ENCODE results near the gene VPS8. TPM values are rescaled to one million over a fixed set of nuclear protein-coding genes. Genes with fewer than 3 reads are reported as not detected.

The VPS8 gene
- total RNA-seq, 2 donors from 2014 or later = 49.7 to 70.0 TPM

DNA sequence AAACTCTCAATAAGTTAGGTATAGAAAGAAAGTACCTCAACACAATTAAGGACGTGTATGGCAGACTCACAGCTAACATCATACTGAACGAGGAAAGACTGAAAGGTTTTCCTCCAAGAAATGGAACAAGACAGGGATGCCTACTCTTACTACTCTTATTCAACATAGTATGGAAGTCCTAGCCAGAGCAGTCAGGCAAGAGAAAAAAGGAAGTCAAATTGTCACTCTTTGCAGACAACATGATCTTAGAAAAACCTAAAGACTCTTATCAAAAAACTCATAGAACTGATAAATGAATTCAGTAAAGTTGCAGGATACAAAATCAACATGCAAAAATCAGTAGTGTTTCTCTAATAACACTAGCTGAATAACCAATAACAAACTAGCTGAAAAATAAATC, 244.9 kb downstream of the VPS8 start:
- Mint-ChIP-seq H3K27ac (no peak overlapping the region), H3K4me1 (no peaks in the 10 kb centered on the region), H3K36me3 (ENCODE audit: low read depth) (peaks cover 42% of the 10 kb centered on the region), H3K9me3 (peaks cover 54% of the 10 kb centered on the region), H3K4me3 (no peak overlapping the region), H3K27me3 (ENCODE audit: insufficient read depth) (no peaks in the 10 kb centered on the region)
- no peak overlapping the region for H3K27ac ChIP-seq (ENCODE audit: low read depth, low read length)
- TF ChIP-seq, protein P1, sequence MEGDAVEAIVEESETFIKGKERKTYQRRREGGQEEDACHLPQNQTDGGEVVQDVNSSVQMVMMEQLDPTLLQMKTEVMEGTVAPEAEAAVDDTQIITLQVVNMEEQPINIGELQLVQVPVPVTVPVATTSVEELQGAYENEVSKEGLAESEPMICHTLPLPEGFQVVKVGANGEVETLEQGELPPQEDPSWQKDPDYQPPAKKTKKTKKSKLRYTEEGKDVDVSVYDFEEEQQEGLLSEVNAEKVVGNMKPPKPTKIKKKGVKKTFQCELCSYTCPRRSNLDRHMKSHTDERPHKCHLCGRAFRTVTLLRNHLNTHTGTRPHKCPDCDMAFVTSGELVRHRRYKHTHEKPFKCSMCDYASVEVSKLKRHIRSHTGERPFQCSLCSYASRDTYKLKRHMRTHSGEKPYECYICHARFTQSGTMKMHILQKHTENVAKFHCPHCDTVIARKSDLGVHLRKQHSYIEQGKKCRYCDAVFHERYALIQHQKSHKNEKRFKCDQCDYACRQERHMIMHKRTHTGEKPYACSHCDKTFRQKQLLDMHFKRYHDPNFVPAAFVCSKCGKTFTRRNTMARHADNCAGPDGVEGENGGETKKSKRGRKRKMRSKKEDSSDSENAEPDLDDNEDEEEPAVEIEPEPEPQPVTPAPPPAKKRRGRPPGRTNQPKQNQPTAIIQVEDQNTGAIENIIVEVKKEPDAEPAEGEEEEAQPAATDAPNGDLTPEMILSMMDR (conservative IDR thresholded peaks at IDR 0.05) = no peak
- peaks cover 32% of the 10 kb centered on the region for H3K36me3 ChIP-seq (ENCODE audit: control insufficient read depth, insufficient read depth, low read length)
- H3K9me3 ChIP-seq (ENCODE audit: control insufficient read depth, low read length) = peaks cover 43% of the 10 kb centered on the region
- H3K4me3 ChIP-seq (ENCODE audit: low read length) = no peak overlapping the region
- no peak for DNase-seq
- H3K9ac ChIP-seq (ENCODE audit: extremely low read depth, low read length, poor library complexity, severe bottlenecking) = no peak overlapping the region
- H3K4me1 ChIP-seq (ENCODE audit: control insufficient read depth, insufficient read depth, low read length) = no peaks in the 10 kb centered on the region
- no peaks in the 10 kb centered on the region for H3K27me3 ChIP-seq (ENCODE audit: control insufficient read depth, insufficient read depth, low read length, poor library complexity, severe bottlenecking)
- WGBS, 2 experiments (ENCODE audit: insufficient coverage in 1 of 2, insufficient read length in 1 of 2) = 89 to 100% methylated on average over 1 to 2 of the region's 2 CpGs

- Histone ChIP-seq H3K9ac (ENCODE audit: extremely low read depth, low read length, poor library complexity, severe bottlenecking) (no peak overlapping the region), H3K36me3 (ENCODE audit: control insufficient read depth, insufficient read depth, low read length) (peaks cover 23% of the 10 kb centered on the region), H3K27me3 (ENCODE audit: control insufficient read depth, insufficient read depth, low read length, poor library complexity, severe bottlenecking) (no peaks in the 10 kb centered on the region), H3K4me1 (ENCODE audit: control insufficient read depth, insufficient read depth, low read length) (no peaks in the 10 kb centered on the region), H3K9me3 (ENCODE audit: control insufficient read depth, low read length) (peaks cover 43% of the 10 kb centered on the region), H3K27ac (ENCODE audit: low read depth, low read length) (no peak overlapping the region), H3K4me3 (ENCODE audit: low read length) (no peak overlapping the region)
- Mint-ChIP-seq H3K36me3 (ENCODE audit: low read depth) (peaks cover 32% of the 10 kb centered on the region), H3K27me3 (ENCODE audit: insufficient read depth) (no peaks in the 10 kb centered on the region), H3K27ac (no peak overlapping the region), H3K4me1 (no peaks in the 10 kb centered on the region), H3K4me3 (no peak overlapping the region), H3K9me3 (peaks cover 54% of the 10 kb centered on the region)
- TF ChIP-seq, protein P1 (conservative IDR thresholded peaks at IDR 0.05) = no peak
- DNase-seq = no peak
- WGBS, 2 experiments (ENCODE audit: insufficient coverage in 1 of 2, insufficient read length in 1 of 2) = no CpG with 5 or more reads among the region's 1 CpG
Observed at GRCh38 chr3:185057829-185058228, 245.9 kb downstream of the VPS8 start.

DNA sequence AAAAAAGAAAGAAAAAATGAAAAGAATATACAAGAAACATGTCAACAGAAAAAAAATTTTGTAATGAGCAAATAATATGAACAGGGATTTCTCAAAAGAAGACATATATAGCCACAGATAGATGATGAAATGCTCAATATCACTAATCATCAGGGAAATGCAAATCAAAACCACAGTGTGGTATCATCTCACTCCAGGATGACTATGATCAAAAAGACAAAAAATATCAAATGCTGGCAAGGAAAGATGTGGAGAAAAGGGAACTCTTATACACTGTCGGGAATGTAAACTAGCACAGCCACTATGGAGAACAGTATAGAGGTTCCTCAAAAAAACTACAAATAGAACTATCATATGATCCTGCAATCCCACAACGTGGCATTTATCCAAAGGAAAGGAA, 246.8 kb downstream of the VPS8 start:
- Mint-ChIP-seq H3K9me3 (peaks cover 54% of the 10 kb centered on the region), H3K4me1 (no peaks in the 10 kb centered on the region), H3K27ac (no peak overlapping the region), H3K4me3 (no peak overlapping the region), H3K36me3 (ENCODE audit: low read depth) (peaks cover 26% of the 10 kb centered on the region), H3K27me3 (ENCODE audit: insufficient read depth) (no peaks in the 10 kb centered on the region)
- Histone ChIP-seq H3K36me3 (ENCODE audit: control insufficient read depth, insufficient read depth, low read length) (peaks cover 15% of the 10 kb centered on the region), H3K27me3 (ENCODE audit: control insufficient read depth, insufficient read depth, low read length, poor library complexity, severe bottlenecking) (no peaks in the 10 kb centered on the region), H3K4me3 (ENCODE audit: low read length) (no peak overlapping the region), H3K9ac (ENCODE audit: extremely low read depth, low read length, poor library complexity, severe bottlenecking) (no peak overlapping the region), H3K9me3 (ENCODE audit: control insufficient read depth, low read length) (peaks cover 43% of the 10 kb centered on the region), H3K27ac (ENCODE audit: low read depth, low read length) (no peak overlapping the region), H3K4me1 (ENCODE audit: control insufficient read depth, insufficient read depth, low read length) (no peaks in the 10 kb centered on the region)
- no peak for DNase-seq
- TF ChIP-seq, protein P1 (conservative IDR thresholded peaks at IDR 0.05) = no peak
- 84 to 85% methylated on average over 1 to 2 of the region's 2 CpGs for WGBS, 2 experiments (ENCODE audit: insufficient coverage in 1 of 2, insufficient read length in 1 of 2)
